BE2C (cell line): ENCODE data around the gene GPR161.

Source experiments
- DNase-seq: peaks from one replicate; pipeline ENCODE4 v3.0.0-alpha.2; 2020
- H3K27me3 ChIP-seq: fragments of 250-450 bp; sonication (Bioruptor Pico); 2 replicates; pipeline ENCODE4 v1.5.1; 2020; ENCODE audit warnings: mild to moderate bottlenecking
- H3K36me3 ChIP-seq: fragments of 250-450 bp; sonication (Bioruptor Pico); 2 replicates; pipeline ENCODE4 v1.5.1; 2020; ENCODE audit warnings: mild to moderate bottlenecking
- H3K4me1 ChIP-seq: fragments of 250-450 bp; sonication (Bioruptor Pico); 2 replicates; pipeline ENCODE4 v1.5.1; 2020
- H3K4me3 ChIP-seq: 2 replicates; pipeline ENCODE4 v1.5.1; 2011; ENCODE audit warnings: low read depth, low read length
- H3K9me3 ChIP-seq: fragments of 250-450 bp; sonication (Bioruptor Pico); 2 replicates; pipeline ENCODE4 v1.5.1; 2020
- CTCF ChIP-seq: IDR thresholded peaks from 2 replicates; pipeline ENCODE4 v1.5.1; 2012; ENCODE audit warnings: mild to moderate bottlenecking, low read depth, low read length

The GPR161 gene

GRCh38 chr1:168129933-168130332 is 6.8 kb downstream of the GPR161 start:
- no peaks in the 10 kb centered on the region for H3K9me3 ChIP-seq
- no peaks in the 10 kb centered on the region for H3K36me3 ChIP-seq
- no peak overlapping the region for H3K4me3 ChIP-seq
- TF ChIP-seq CTCF = no peak
- no peaks in the 10 kb centered on the region for H3K4me1 ChIP-seq
- peaks cover 13% of the 10 kb centered on the region for H3K27me3 ChIP-seq
- DNase-seq = no peak

GRCh38 chr1:168127503-168127902 is 9.2 kb downstream of the GPR161 start:
- no peaks in the 10 kb centered on the region; the same call in 1 of the 2 replicates for H3K27me3 ChIP-seq
- H3K36me3 ChIP-seq = no peaks in the 10 kb centered on the region
- H3K4me3 ChIP-seq = no peak overlapping the region
- no peak for TF ChIP-seq CTCF
- H3K4me1 ChIP-seq = no peaks in the 10 kb centered on the region
- DNase-seq = no peak
- no peaks in the 10 kb centered on the region for H3K9me3 ChIP-seq

- Histone ChIP-seq H3K9me3 (no peaks in the 10 kb centered on the region), H3K4me1 (no peaks in the 10 kb centered on the region), H3K27me3 (no peaks in the 10 kb centered on the region; the same call in 1 of the 2 replicates), H3K4me3 (no peak overlapping the region), H3K36me3 (no peaks in the 10 kb centered on the region)
- DNase-seq = no peak
- no peak for TF ChIP-seq CTCF
Measured at GRCh38 chr1:168125051-168125450, 11.7 kb downstream of the GPR161 start.

GRCh38 chr1:168121401-168122011 is 15.2 kb downstream of the GPR161 start:
- Histone ChIP-seq H3K9me3 (no peaks in the 10 kb centered on the region), H3K4me1 (no peaks in the 10 kb centered on the region), H3K4me3 (no peak overlapping the region), H3K36me3 (no peaks in the 10 kb centered on the region), H3K27me3 (no peaks in the 10 kb centered on the region)
- no peak for DNase-seq
- TF ChIP-seq CTCF = no peak

GRCh38 chr1:168119750-168120149 is 17.0 kb downstream of the GPR161 start:
- DNase-seq = no peak
- TF ChIP-seq CTCF = no peak
- H3K4me3 ChIP-seq = no peak overlapping the region

GRCh38 chr1:168116327-168116799 is 20.4 kb downstream of the GPR161 start:
- Histone ChIP-seq H3K4me3 (no peak overlapping the region), H3K9me3 (no peaks in the 10 kb centered on the region), H3K36me3 (no peaks in the 10 kb centered on the region), H3K27me3 (no peaks in the 10 kb centered on the region), H3K4me1 (no peaks in the 10 kb centered on the region)
- TF ChIP-seq CTCF = no peak
- DNase-seq = no peak

More at GRCh38 chr1:168119750-168120149, 17.0 kb downstream of the GPR161 start:
- no peaks in the 10 kb centered on the region for H3K4me1 ChIP-seq
- H3K9me3 ChIP-seq = no peaks in the 10 kb centered on the region
- no peaks in the 10 kb centered on the region for H3K36me3 ChIP-seq
- H3K27me3 ChIP-seq = no peaks in the 10 kb centered on the region
